HG02943 (cell line): ENCODE data around the gene CISD2.
"Not testable (repeated sequence)": the region's sequence is repeated elsewhere in the genome, so short reads cannot be mapped to it uniquely, and the experiment has no call there.

ENCODE experiments used
- ATAC-seq: cut with Tn5 transposase; IDR thresholded peaks from one replicate; pipeline ENCODE4 v1.9.1; 2021; ENCODE audit warnings: mild to moderate bottlenecking, low read depth, moderate library complexity; ENCODE audit not compliant: unreplicated experiment

Gene CISD2

GRCh38 chr4:102868781-102869568 lies at the start of gene CISD2:
CISD2 (plus strand) TSS chr4:102868992; CDS start chr4:102869085, 93 bp downstream.
- ATAC-seq, result peak; percentile 86

GRCh38 chr4:102819100-102819499 lies 49.7 kb upstream of the CISD2 start:
- not testable (repeated sequence) for ATAC-seq

GRCh38 chr4:102819588-102820365 lies 49.0 kb upstream of the CISD2 start:
- no peak for ATAC-seq

- ATAC-seq, result no peak
Observed at GRCh38 chr4:102823464-102823863, 45.3 kb upstream of the CISD2 start.

GRCh38 chr4:102823897-102824296 lies 44.9 kb upstream of the CISD2 start:
- no peak for ATAC-seq

- no peak for ATAC-seq
Observed at GRCh38 chr4:102824398-102824797, 44.4 kb upstream of the CISD2 start.

- ATAC-seq, result no peak
Observed at GRCh38 chr4:102825261-102826091, 43.3 kb upstream of the CISD2 start.

- ATAC-seq, result no peak
Observed at GRCh38 chr4:102826105-102826889, 42.5 kb upstream of the CISD2 start.

- peak; percentile 29 for ATAC-seq
Observed at GRCh38 chr4:102826890-102827673, 41.7 kb upstream of the CISD2 start, which contains the start of gene UBE2D3. UBE2D3 (minus strand) TSS chr4:102827551; CDS start chr4:102826508, 1,043 bp downstream.

GRCh38 chr4:102827674-102828496 lies 40.9 kb upstream of the CISD2 start:
- peak; percentile 79 for ATAC-seq

GRCh38 chr4:102828497-102828808 lies 40.3 kb upstream of the CISD2 start:
- no peak for ATAC-seq

GRCh38 chr4:102829803-102830202 lies 39.0 kb upstream of the CISD2 start:
- no peak for ATAC-seq

- no peak for ATAC-seq
Observed at GRCh38 chr4:102832105-102832504, 36.7 kb upstream of the CISD2 start.

- ATAC-seq, result no peak
Observed at GRCh38 chr4:102832667-102833066, 36.1 kb upstream of the CISD2 start.

- ATAC-seq, result no peak
Observed at GRCh38 chr4:102836596-102836995, 32.2 kb upstream of the CISD2 start.

GRCh38 chr4:102842367-102842766 lies 26.4 kb upstream of the CISD2 start:
- ATAC-seq, result no peak

- ATAC-seq, result no peak
Observed at GRCh38 chr4:102843273-102843672, 25.5 kb upstream of the CISD2 start.

GRCh38 chr4:102843938-102844337 lies 24.9 kb upstream of the CISD2 start:
- ATAC-seq, result no peak
